LoVo (cell line): ENCODE measurements around the gene PDE10A.

Experiments
- DNase-seq: peaks from one replicate; pipeline ENCODE4 v3.0.0-alpha.2; 2016; ENCODE audit warnings: low spot score

The PDE10A gene

DNA sequence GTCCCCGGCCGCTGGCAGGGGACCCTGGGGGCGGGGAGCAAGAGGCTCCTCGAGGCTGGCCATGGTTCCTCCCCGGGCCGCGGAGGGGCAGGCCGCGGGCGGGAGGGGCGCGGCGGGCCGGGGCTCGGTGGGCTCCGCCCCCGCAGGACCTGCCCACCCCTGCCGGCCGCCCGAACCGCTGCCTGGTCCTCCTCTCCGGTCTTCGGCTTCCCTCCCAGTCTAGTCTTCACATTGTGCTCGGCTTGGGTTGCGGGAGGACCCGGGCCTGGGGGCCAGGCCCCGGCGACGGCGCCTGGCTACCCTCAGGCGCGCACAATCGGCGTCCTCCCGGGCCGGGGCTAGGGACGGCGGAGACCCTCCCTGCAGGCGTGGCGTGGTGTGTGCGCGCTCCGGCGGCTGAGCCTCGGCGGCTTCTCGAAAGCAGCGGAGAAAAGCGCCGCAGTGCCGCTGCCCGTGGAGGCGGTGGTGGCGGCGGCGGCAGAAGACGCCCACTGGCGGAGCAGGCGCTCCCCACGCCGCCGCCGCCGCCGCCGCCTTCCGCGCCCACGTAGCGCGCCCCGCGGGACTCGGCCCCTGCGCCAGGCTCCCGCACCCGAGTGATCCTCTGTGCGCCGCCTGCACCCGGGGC lies at the start of gene PDE10A:
Gene PDE10A (minus strand): TSS at position 493 of the 628 bp plus-strand sequence. CDS start 430 bp downstream, at position 63.
- DNase-seq: no peak

DNA sequence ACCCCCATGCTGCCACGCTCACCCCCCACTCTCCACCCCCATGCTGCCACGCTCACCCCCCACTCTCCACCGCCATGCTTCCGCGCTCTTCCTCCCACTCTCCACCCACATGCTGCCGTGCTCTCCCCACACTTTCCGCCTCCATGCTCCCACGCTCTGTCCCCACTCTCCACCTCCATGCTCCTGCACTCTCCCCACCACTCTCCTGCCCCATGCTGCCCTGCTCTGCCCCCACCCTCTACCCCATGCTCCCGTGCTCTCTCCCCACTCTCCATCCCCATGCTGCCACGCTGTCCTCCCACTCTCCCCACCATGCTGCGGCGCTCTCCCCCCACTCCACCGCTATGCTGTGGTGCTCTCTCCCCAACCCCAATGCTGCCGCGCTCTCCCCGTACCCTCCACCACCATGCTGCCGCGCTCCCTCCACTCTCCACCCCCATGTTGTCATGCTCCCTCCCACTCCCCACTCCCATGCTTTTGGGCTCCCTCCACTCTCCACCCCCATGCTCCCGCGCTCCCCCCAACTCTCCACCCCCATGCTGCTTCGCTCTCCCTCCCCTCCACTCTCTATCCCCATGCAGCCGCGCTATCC lies 46.0 kb upstream of the PDE10A start:
- DNase-seq: no peak

DNA sequence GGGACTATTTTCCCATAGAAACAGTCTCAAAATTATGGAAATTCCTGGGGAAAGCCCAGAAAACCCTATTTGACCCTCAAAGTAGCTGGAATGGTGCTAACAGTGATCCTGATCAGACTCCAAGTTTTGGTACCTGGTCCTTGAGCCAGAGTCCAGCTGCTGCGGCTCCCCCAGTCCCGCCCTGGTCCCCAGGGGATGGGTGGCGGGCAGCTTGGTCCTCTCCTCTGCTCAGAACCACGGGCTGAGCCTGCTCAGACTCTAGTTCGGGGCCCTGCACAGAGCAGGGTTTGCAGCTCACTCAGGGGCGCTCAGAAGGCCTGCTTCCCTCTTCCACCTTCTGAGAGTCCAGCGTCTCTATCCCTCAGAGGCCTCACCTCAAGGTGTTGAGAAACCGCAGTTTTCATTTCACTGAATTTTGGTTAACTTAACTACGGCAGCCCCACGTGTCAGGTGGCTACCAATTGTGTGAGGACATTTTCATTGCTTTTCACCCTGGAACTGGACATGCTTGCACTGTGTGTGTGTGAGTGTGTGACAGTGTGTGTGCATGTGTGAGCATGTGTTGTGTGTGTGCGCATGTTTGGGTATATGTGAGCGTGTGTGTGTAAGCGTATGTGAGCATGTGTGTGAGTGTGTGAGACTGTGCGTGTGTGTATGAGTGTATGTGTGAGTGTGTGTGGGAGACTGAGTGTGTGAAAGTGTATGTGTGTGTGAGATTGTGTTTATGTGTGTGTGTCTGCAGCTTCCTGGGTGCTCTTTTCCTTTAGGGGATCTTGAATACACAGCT lies 44.2 kb upstream of the PDE10A start:
- DNase-seq: no peak

DNA sequence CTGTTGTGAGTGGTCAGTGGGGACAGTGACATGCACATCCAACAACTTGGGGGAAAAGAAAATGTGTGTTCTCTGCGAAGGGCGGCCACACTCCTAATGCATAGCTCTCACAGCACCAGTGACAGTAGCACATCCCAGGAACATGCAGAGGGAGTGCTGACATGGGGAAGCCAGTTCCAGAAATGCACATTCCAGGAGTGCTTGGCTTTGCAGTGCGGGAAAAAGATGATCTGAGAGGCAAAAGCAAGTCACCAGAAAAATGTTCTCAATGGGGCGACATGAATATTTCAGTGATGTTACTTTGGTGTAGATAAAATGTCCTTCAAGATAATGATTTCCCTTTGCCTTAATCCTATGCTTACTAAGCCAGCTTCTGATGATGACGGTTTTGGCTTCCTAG lies 42.9 kb upstream of the PDE10A start:
- no peak for DNase-seq

DNA sequence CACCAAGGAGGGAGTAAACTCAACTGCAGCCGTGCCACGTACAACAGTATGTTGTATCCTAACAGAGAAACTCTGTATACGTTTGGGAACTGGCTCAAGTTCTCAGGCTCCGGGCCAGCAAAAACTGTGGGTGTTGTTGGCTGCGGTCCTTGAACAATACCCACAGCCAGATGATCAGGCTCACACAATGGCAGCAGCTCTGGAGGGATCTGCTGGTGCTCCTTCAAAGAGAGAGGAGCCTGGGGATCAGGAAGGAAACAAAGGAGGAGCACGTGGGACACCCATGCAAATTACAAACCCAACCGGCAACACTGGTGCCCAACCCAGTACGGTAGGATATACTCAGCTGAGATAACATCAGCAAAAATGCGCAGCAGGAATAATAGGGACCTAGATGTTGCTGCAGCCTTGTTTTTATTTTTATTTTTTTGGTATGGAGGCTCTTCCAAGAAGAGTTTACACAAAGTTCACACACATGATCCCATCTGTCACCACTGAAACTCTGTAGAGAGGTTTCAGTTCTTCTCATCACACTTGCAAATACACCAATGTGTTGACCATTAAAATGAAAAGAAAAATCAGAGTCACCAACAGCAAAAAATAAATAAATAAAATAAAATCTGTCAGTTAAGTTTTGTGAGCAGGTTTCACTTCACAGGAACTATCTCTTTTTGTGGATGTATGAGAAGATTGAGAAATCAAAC lies 41.2 kb upstream of the PDE10A start:
- DNase-seq: no peak

DNA sequence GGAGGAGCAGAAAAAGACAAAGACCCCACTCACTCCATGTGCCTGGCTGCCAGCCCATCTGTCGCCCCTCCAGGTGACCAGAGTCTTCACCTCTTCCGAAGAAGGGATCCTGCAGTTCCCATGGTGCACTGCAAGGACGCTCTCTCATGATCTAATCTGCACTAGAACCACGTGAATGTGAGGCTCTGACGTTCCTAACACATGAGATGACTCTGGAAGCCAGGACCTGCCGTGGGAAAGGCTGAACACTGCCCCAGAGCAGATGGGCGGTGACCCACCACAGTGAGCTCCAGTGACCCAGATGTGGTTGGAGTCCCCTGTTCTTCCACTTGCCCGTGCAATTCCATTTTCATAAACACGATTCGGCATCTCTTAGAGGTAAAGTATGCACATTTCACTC lies 39.6 kb upstream of the PDE10A start:
- no peak for DNase-seq

DNA sequence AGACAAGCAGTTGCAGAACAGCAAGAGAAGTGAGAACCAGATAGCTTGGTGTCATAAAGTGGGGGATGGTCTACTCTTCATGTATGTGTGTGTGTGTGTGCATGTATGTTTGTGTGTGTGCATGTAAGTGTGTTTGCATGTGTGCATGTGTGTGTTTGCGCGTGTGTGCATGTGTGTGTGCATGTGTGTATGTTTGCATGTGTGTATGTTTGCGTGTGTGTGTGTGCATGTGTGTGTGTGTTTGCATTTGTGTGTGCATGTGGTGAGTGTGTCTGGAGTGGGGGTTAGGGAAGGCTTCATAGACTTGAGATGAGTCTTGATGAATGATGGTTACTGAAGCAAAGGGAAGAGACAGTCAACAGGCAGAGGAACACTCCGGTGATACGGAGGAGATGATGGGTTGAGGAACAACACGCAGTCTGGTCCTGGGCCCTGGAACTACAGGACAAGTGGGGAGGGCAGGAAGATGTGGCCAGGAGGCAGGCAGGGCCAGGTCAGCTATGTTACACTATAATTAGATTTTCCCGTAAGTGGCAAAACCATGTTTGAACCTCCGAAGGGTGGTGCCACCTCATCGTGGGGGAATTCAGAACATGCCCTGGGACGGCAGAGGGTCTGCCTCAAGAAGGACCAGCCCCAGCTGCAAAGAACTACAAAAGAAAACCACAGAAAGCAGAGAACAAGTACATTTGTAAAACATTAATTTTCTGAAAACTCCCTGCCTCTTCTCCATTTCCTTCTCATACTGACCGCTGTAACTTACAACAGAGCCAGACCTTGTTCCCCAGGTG lies 38.7 kb upstream of the PDE10A start:
- no peak for DNase-seq

DNA sequence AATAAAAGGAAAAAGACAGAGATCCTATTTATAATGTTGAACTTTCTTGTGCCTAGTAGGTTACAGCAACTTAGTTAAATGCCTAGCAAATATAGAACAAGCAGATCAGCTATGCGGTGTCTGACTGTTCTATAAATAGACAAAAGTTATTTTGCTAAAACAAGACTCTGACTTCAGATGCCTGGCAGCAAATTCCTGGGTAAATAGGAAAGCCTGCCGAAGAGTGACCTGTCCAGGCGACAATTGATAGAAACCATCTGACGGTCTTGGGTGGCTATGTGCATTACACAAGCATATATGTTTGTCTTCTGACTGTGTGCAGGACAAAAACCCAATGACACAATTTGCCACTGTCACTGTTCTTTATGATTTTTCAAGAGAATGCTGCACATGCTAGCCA lies 38.0 kb upstream of the PDE10A start:
- no peak for DNase-seq

DNA sequence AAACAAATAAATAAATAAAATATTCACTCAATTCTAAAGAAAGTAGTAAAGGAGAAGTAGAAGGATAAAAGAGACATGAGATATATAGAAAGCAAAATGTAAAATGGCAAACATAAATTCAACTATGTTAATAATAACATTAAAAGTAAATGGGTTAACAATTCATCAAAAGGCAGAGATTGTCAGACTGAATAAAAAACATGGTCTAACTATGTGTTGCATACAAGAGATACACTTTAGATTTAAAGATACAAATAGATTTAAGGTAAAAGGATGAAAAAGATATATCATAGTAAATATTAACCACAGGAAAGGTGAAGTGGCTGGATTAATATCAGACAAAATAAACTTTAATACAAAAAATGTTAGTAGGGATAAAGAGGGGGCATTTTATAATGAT lies 35.8 kb upstream of the PDE10A start:
- DNase-seq: no peak

DNA sequence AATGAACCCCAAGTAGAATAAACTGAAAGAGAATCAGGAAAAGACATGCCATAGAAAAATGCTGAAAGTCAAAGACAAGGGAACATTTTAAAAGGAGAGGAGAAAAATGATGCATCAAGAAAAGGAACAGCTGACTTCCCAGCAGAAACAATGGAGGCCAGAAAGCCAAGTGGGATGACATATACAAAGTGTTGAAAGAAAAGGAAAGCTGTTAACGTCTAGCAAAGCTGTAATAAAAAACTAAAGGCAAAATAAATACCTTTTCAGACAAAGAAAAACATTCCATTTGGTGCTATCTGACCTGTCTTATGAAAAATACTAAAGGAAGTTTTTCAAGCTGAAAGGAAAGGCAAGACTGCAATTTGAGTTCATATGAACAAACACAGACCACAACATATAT lies 34.1 kb upstream of the PDE10A start:
- no peak for DNase-seq

DNA sequence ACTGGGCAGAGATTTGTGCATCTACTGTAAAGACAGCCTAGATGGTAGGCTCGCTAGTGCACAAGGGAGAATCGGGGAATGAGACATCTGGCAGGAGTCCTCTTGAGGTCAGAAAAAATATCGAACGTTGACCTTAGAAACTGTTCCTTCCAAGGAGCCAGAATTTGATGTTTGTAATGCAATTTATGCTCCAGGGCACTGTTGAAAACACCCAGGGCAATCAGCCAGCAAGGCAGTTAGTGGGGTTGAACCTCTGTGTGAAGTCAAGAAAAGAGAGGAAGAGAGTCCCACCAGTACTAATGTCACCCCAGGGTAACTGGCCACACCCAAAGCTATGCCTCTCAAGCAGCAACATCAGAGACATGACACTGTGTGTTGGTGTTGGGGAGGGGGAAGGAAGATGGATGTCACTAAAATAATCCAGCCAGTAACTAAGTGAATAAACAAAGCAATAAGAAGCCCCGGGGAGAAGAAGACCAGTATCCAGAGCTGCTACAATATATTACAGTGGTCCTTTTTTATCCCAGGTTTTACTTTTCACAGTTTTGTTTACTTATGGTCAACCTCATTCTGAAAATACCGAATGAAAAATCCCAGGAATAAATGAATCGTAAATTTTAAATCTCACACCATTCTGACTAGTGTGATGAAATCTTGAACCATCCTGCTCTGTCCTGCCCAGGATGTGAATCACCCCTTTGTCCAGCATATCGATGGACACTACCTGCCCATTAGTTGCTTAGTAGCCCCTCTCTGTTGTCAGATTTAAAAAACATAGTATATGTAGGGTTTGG lies 32.9 kb upstream of the PDE10A start:
- no peak for DNase-seq

DNA sequence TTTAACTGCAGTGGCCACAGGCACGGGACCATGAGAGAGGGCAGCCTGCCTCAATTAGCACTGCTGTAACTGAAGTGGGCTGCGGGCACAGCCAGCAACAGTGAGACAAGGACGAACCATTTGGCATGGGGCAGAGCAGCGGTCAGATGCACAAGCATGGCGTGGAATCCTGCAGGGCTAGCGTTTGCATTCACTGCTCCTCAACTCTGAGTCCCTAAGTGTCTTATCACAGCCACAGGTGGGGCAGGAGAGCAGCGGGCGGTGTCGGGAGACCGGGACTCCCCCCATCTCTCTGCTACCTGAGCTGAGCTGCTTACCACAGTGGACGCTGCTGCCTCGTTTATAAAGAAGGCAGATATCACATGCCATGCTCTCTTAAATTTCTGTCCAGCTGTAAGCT lies 31.3 kb upstream of the PDE10A start:
- no peak for DNase-seq

DNA sequence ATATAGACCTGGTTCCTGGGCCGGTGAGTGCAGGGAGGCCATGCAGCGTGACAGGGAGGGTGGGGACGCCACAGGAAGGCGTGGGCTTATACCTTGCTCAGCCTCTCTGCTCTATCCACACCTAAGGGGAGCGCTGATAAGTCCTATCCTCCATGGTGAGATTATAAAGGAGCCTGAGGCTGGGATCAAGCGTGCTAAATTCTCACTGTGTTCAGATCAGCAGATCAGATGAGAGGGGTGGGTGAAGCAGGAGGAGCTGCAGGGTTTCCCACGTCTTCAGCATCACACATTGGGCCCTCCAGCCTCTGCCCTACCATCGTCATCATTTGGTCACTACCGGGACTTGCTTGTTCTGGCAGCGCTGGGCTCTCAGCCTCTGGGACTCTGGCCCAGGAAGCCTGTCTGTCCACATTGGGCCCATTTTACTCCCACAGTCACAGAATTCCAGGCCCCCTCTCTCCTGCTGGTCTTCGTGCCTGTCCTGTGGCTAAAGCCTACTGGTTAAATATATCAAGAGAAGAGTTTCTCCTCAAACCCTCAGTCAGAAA lies 29.1 kb upstream of the PDE10A start:
- no peak for DNase-seq

DNA sequence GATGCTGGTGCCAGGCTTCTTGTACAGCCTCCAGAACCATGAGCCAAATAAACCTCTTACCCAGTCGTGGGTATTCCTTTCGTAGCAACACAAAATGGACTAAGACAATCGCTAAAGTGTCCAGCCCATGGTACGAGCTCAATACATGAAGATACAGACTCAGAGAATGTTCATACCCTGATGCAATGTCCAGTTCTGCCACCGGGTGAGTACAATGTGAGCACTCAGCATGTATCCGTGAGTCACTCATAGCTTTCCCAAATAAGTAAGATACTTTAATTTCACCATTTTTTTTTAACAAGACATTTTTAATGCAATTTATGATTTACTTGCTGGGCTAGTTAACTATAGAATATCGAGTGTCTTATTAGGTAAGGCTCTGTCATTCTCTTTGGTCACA lies 26.7 kb upstream of the PDE10A start:
- DNase-seq: no peak

DNA sequence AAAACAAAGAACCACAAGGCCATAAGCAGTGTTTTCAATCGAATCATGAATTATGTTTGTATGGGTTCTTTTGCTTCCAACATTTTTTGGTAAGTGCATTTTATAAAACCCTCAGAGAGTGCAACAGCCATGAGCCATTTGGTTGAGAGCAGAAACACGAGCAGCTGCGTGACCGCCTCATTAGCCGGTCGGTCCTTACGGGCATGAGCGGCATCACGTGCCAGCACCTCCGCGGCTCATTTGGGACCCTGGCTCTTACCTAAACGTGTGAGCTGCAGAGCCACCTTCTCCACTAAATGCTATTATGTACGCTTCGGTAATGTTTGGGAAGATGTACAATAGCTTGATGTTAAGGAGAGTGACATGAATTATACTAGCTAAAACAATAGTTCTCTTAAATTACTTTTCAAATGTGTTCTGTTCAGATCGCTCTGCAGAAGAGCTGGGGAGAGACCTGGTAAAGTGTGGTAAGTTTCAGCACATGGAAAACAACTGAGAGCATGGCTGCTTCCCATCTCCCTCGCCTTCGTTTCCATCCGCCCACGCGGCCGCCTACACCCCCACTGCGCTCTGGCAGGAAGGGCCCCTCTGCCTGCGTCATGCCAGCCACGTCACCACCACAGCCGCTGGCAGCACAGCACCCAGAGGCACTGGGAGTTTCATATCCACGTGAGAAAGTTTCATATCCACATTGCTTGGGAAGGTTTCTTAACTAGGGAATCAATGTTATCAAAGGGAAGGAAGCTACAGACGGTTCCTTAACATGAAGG lies 23.7 kb upstream of the PDE10A start:
- no peak for DNase-seq

DNA sequence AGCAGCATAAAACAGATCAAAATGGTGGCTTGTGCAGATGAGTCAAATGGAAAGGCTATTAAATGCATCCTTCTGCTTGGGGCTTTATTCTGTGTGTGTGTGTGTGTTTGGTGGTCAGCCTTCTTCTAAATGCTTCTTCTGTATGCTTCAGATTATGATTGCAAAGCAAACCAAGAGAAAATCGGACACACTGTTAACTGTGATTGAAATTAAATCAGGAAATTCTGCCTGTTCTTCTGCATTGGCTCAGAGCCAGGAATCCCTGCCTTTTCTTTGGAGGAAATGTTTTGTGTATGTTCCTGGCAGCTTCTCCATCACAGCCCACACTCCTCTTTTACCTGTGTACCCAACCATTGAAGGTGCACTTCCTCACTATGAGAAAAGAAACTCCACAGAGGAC lies 22.3 kb upstream of the PDE10A start:
- DNase-seq: no peak

DNA sequence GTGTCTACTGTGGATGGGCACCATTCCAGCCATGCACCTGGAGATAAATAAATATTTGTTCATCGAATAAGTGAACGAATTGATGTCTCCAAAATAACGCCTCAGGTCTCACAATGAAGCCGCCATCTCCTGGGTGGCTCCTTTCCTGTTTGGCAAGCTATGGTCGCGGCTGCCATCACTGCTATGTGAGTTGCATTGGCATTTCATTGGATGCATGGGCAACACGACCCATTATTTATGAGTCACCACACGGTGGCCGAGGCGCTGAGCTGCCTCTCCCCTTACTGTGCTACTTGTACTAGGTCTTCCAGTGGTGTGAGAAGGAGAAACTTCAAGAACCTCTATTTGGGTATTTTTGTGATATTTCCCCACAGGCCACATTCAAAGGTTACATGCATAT lies 21.3 kb upstream of the PDE10A start:
- no peak for DNase-seq

DNA sequence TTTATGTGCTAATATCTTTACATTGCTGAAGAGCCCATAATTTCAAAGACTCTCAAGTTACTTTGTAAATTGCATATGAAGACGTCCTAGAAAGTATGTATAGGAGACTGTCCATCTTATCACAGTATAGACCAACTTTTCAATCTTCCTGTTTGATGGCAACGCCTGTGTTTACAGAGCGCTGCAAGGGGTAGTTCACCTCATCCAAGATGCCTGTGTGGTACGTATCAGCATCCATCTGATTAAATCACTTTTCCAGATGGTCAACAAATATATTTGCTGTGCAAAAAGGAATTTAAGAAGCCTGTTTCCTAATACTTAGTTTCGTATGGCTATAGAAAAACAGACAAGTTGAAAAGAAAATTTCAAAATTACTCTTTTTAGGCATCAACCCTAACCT lies 17.9 kb upstream of the PDE10A start:
- no peak for DNase-seq

DNA sequence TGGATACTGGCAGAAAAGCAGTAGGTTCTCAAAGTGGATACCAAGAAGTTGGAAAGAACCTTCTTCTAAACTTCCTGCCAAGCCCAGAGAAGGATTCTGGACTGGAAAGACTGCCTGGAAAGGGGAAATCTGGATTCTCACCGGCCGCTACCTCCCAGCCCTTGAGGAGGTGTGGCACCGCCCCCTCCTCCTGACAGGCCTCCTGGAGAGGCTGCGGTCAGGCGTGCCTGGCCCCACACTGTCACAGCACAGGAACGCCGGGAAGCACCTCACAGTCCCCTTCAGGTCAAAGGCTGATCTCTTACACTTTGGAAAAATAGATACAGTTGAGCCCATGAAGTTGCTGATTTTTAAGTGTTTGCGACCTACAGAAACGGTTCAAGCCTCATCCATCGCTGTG lies 16.3 kb upstream of the PDE10A start:
- no peak for DNase-seq

DNA sequence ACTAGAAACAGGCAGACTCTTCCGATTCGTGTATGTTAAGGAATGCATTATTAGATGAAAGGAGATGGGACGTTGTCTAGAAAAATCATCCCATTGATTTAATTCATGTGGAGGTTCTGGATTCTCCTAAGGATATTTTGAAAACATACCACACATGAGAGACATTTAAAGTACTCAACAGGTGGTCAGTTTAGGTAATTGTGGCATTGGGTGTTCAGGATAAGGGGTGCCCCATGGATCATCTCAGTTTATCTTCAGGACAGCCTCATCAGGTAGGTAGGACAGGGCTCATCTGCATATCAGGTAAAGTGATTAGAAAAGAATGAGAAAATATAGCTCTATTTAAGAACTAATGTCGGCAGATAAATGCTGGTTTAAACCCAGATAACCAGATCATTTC lies 15.9 kb upstream of the PDE10A start:
- no peak for DNase-seq
